Measurements from ENCODE around the gene IQCE.

DNA sequence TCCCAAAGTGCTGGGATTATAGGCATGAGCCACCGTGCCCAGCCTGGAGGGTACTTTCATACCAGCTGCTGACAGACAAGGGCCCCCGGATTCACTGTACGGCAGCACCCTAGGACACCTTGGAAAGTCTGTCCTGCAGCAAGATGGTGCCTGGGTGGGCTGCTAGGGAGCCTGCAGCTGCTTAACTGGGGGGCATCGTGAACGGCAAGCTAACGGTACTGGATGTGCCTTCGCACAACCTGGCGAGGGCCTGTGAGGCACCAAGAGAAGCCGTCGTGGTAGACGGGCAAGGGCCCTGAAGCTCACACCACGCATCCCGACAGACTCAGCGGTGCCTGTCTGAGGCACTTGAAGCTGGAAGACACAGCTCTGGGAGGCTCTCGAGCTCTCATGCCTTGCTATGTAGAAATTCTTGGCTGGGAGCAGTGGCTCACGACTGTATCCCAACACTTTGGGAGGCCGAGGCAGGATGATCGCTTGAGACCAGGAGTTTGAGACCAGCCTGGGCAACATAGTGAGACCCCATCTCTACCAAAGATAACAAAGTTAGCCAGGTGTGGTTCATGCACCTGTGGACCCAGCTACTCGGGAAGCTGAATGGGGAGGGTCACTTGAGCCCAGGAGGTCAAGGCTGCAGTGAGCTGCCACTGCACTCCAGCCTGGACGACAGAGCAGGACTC is 12.9 kb upstream of the IQCE start:
- TF ChIP-seq, protein P1, sequence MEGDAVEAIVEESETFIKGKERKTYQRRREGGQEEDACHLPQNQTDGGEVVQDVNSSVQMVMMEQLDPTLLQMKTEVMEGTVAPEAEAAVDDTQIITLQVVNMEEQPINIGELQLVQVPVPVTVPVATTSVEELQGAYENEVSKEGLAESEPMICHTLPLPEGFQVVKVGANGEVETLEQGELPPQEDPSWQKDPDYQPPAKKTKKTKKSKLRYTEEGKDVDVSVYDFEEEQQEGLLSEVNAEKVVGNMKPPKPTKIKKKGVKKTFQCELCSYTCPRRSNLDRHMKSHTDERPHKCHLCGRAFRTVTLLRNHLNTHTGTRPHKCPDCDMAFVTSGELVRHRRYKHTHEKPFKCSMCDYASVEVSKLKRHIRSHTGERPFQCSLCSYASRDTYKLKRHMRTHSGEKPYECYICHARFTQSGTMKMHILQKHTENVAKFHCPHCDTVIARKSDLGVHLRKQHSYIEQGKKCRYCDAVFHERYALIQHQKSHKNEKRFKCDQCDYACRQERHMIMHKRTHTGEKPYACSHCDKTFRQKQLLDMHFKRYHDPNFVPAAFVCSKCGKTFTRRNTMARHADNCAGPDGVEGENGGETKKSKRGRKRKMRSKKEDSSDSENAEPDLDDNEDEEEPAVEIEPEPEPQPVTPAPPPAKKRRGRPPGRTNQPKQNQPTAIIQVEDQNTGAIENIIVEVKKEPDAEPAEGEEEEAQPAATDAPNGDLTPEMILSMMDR (IDR thresholded peaks at IDR 0.05; ENCODE audit: low read length), result no peak
- TF ChIP-seq EZH2phosphoT487 (IDR thresholded peaks at IDR 0.05; ENCODE audit: low read length) (no peak), EZH2 (optimal IDR thresholded peaks at IDR 0.05; ENCODE audit: low read depth, low read length) (no peak)

Measured in MM.1S (cell line).